ENCODE measurements around the gene DDIT4. TPM values are rescaled to one million over a fixed set of nuclear protein-coding genes. Genes with fewer than 3 reads are reported as not detected.

The DDIT4 gene
- total RNA-seq, 1 experiment from 2014 or later, result 462 TPM

DNA sequence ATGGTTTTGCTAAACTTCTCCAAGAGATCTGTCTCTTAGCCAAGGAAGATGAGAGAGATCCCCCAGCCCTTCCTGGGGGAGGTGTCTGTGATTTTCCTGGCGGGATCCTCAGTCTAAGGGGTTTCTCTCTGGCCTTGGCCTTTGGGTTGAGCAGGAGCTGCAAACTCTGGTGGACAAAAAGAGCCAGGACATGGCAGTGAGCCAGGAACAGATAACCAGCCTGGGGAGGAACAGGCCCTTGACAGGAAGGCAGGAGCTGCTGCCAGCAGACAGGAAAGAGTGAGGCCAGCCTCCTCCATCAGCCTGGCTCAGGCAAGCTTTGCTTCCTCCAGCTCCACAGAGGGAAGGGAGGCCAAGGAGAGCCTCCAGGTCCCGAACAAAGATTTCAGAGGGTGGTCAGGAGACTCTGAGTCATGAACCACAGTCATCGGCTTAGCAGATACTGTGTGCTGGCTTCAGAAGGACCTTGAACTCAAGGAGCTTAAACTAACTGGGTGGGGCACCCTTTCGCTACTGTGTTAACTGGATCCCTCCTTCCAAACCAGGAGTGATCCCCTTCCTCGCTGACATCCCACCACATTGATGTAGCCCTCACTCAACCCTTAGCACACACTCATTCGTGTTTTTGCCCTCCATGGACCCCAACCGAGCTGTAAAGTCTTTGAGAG lies 34.7 kb downstream of the DDIT4 start (continued):
- no peak for TF ChIP-seq ELF1 (IDR thresholded peaks at IDR 0.05; ENCODE audit: borderline replicate concordance, low read depth)
- no peak for TF ChIP-seq SIN3A (IDR thresholded peaks at IDR 0.05; ENCODE audit: low read depth)
- no peak for TF ChIP-seq ATF3 (IDR thresholded peaks at IDR 0.05)
- TF ChIP-seq ZNF274 (IDR thresholded peaks at IDR 0.05; ENCODE audit: low read depth, low read length), result no peak
- TF ChIP-seq POLR2AphosphoS5 (IDR thresholded peaks at IDR 0.05; ENCODE audit: low read depth, low read length), result peak; percentile 79
- TF ChIP-seq YY1 (IDR thresholded peaks at IDR 0.05; ENCODE audit: extremely low read depth, insufficient replicate concordance, low read depth, low read length), result peak; percentile 36
- no peak for TF ChIP-seq CEBPB (IDR thresholded peaks at IDR 0.05; ENCODE audit: low read depth)
- no peak for TF ChIP-seq CTCF (IDR thresholded peaks at IDR 0.05 in 2 of 3, conservative IDR thresholded peaks at IDR 0.05 in 1 of 3; ENCODE audit: borderline replicate concordance in 1 of 3, insufficient read depth in 1 of 3, low read depth in 2 of 3, low read length in 2 of 3)
- no peak for TF ChIP-seq JUND (IDR thresholded peaks at IDR 0.05)
- TF ChIP-seq RAD21 (IDR thresholded peaks at IDR 0.05; ENCODE audit: low read depth), result no peak

All from HCT116 (cell line).